Uterus (tissue), 4 donors: ENCODE data around the gene FOXK1. TPM values are rescaled to one million over a fixed set of nuclear protein-coding genes. Genes with fewer than 3 reads are reported as not detected.

Experiments
- DNase-seq, 2 donors: peaks; one replicate each; pipeline ENCODE4 v3.0.0-alpha.2; 2019 to 2020
- H3K27ac ChIP-seq, 2 donors: fragments of 200-600 bp; sonication (generic); 1 replicate in 1 of 2; 2 replicates in 1 of 2; pipeline ENCODE4 v1.5.1; 2016 to 2018
- H3K27me3 ChIP-seq, 2 donors: fragments of 200-600 bp; sonication (generic); one replicate each; pipeline ENCODE4 v1.5.1; 2018 to 2019; ENCODE audit warnings: control low read depth in 1 of 2
- H3K36me3 ChIP-seq, 2 donors: fragments of 200-600 bp; sonication (generic); one replicate each; pipeline ENCODE4 v1.5.1; 2019; ENCODE audit warnings: control low read depth in 1 of 2
- H3K4me1 ChIP-seq, 2 donors: fragments of 200-600 bp; sonication (generic); one replicate each; pipeline ENCODE4 v1.5.1; 2018 to 2019; ENCODE audit warnings: control low read depth in 1 of 2
- H3K4me3 ChIP-seq, 2 donors: fragments of 200-600 bp; sonication (generic); 1 replicate in 1 of 2; 2 replicates in 1 of 2; pipeline ENCODE4 v1.5.1; 2018 to 2019; ENCODE audit warnings: mild to moderate bottlenecking in 1 of 2
- H3K9me3 ChIP-seq, 2 donors: fragments of 200-600 bp; sonication (generic); one replicate each; pipeline ENCODE4 v1.5.1; 2019; ENCODE audit warnings: control low read depth in 1 of 2
- CTCF ChIP-seq, 4 experiments: fragments of 200-600 bp in 2 of 4; fragments of 450-650 bp in 2 of 4; sonication (generic) in 2 of 4; IDR thresholded peaks; one replicate each; pipeline ENCODE4 v1.5.1; 2016 to 2019; ENCODE audit warnings: antibody characterized with exemption in 4 of 4, mild to moderate bottlenecking in 2 of 4, moderate library complexity in 1 of 4
- POLR2A ChIP-seq, 2 donors: fragments of 450-650 bp; IDR thresholded peaks; one replicate each; pipeline ENCODE4 v1.6.1; 2016; ENCODE audit warnings: antibody characterized with exemption in 2 of 2, mild to moderate bottlenecking in 1 of 2, moderate library complexity in 1 of 2
- intact Hi-C: fragments of 100-400 bp; cut with DNase I; formaldehyde crosslinking; loops from one replicate; pipeline ENCODE4 v1.15.1; 2023; ENCODE audit warnings: low total_unique reads
- total RNA-seq, 4 donors: library from RNA; depleted of rRNA in 3 of 4; stranded (reverse); fragments of >200 nt in 3 of 4; gene quantifications; one replicate each; pipeline versions ENCODE4 v1.1.0 to v1.2.4, GENCODE V29; 2014 to 2023
- donor health status: DM: yes; HTN: yes; CAD: no.

The FOXK1 gene
- total RNA-seq, 4 donors from 2014 or later = 9.0 to 64.1 (median 21.5) TPM

GRCh38 chr7:4711093-4711492 lies 29.0 kb downstream of the FOXK1 start:
- intact Hi-C loops = no loop called here
- TF ChIP-seq CTCF (IDR thresholded peaks at IDR 0.05) (no peak), POLR2A (IDR thresholded peaks at IDR 0.05) (no peak)
- Histone ChIP-seq H3K36me3 (no peaks in the 10 kb centered on the region), H3K9me3 (no peaks in the 10 kb centered on the region), H3K27ac (no peak overlapping the region), H3K4me1 (peaks cover 0 to 16% of the 10 kb centered on the region in 2 donors), H3K27me3 (no peaks in the 10 kb centered on the region), H3K4me3 (no peak overlapping the region)
- no peak for DNase-seq

GRCh38 chr7:4711634-4712033 lies 29.5 kb downstream of the FOXK1 start:
- no peak for DNase-seq
- intact Hi-C loops = no loop called here
- Histone ChIP-seq H3K27ac (no peak overlapping the region), H3K36me3 (no peaks in the 10 kb centered on the region), H3K27me3 (no peaks in the 10 kb centered on the region), H3K4me3 (no peak overlapping the region), H3K4me1 (peaks cover 0 to 15% of the 10 kb centered on the region in 2 donors), H3K9me3 (no peaks in the 10 kb centered on the region)
- no peak for TF ChIP-seq POLR2A (IDR thresholded peaks at IDR 0.05)
- TF ChIP-seq CTCF (IDR thresholded peaks at IDR 0.05) = no peak

GRCh38 chr7:4712281-4713182 lies 30.4 kb downstream of the FOXK1 start:
- Histone ChIP-seq H3K27me3 (no peaks in the 10 kb centered on the region), H3K4me1 (peaks cover 0 to 8% of the 10 kb centered on the region in 2 donors), H3K9me3 (no peaks in the 10 kb centered on the region), H3K27ac (peak overlapping the region in 1 of 2 donors; percentile 22), H3K36me3 (no peaks in the 10 kb centered on the region), H3K4me3 (no peak overlapping the region)
- intact Hi-C loops = no loop called here
- TF ChIP-seq POLR2A (IDR thresholded peaks at IDR 0.05) = no peak
- no peak for TF ChIP-seq CTCF (IDR thresholded peaks at IDR 0.05)
- no peak for DNase-seq

- no peak overlapping the region for H3K27ac ChIP-seq
- peak in 1 of 2 donors; percentile 56 for DNase-seq
- H3K4me3 ChIP-seq = no peak overlapping the region
- TF ChIP-seq CTCF (IDR thresholded peaks at IDR 0.05) (no peak), POLR2A (IDR thresholded peaks at IDR 0.05) (no peak)
- no peaks in the 10 kb centered on the region for H3K36me3 ChIP-seq
- H3K27me3 ChIP-seq = no peaks in the 10 kb centered on the region
- no peaks in the 10 kb centered on the region for H3K9me3 ChIP-seq
- intact Hi-C loops = no loop called here
- peaks cover 0 to 4% of the 10 kb centered on the region in 2 donors for H3K4me1 ChIP-seq
Measured at GRCh38 chr7:4713183-4713784, 31.2 kb downstream of the FOXK1 start.

GRCh38 chr7:4714161-4714700 lies 32.1 kb downstream of the FOXK1 start:
- H3K27ac ChIP-seq = no peak overlapping the region
- TF ChIP-seq POLR2A (IDR thresholded peaks at IDR 0.05) = no peak
- peaks cover 0 to 4% of the 10 kb centered on the region in 2 donors for H3K4me1 ChIP-seq

More at GRCh38 chr7:4714161-4714700, 32.1 kb downstream of the FOXK1 start:
- Histone ChIP-seq H3K27me3 (no peaks in the 10 kb centered on the region), H3K4me3 (no peak overlapping the region), H3K9me3 (no peaks in the 10 kb centered on the region), H3K36me3 (no peaks in the 10 kb centered on the region)
- intact Hi-C loops = no loop called here
- no peak for DNase-seq
